HEK293 (cell line): ENCODE results near the gene CEP76.
"Not testable (repeated sequence)": the region's sequence is repeated elsewhere in the genome, so short reads cannot be mapped to it uniquely, and the experiment has no call there.

Experiments
- CTCF ChIA-PET: fragments of 350-600 bp; formaldehyde crosslinking; extraction: SDS; loops from one replicate; lab custom pipeline; 2021; ENCODE audit warnings: antibody characterized with exemption; lab: Yijun Ruan, JAX
- POLR2A ChIA-PET: fragments of 300-600 bp; formaldehyde crosslinking; extraction: SDS; loops from one replicate; lab custom pipeline; 2020; ENCODE audit warnings: antibody characterized with exemption, inconsistent platforms; lab: Yijun Ruan, JAX
- H3K27ac ChIP-seq: fragments of 200-500 bp; sonication (Bioruptor generic); 2 replicates; pipeline ENCODE4 v1.5.1; 2014; ENCODE audit warnings: low read depth, low read length, control low read depth, inconsistent platforms; ENCODE audit errors: extremely low read depth
- H3K36me3 ChIP-seq, 2 experiments: fragments of 200-500 bp in 1 of 2; sonication (Bioruptor generic) in 1 of 2; 1 replicate in 1 of 2; 2 replicates in 1 of 2; pipeline ENCODE4 v1.5.1; 2014 to 2017; ENCODE audit warnings: inconsistent platforms in 2 of 2, low read length in 2 of 2; ENCODE audit not compliant: control insufficient read depth in 2 of 2, insufficient read depth in 1 of 2
- H3K4me1 ChIP-seq: fragments of 200-500 bp; sonication (Bioruptor generic); 2 replicates; pipeline ENCODE4 v1.5.1; 2014; ENCODE audit warnings: mild to moderate bottlenecking, low read length, inconsistent platforms; ENCODE audit not compliant: control insufficient read depth, insufficient read depth
- H3K4me3 ChIP-seq: 2 replicates; pipeline ENCODE4 v1.5.1; 2011; ENCODE audit warnings: low read depth, mild to moderate bottlenecking, control low read depth, low read length, moderate library complexity
- H3K9me3 ChIP-seq: fragments of 200-500 bp; sonication (Bioruptor generic); 2 replicates; pipeline ENCODE4 v1.5.1; 2014; ENCODE audit warnings: low read depth, low read length, inconsistent platforms; ENCODE audit not compliant: control insufficient read depth, insufficient read depth
- GLIS1 ChIP-seq: fragments of 450-650 bp; formaldehyde crosslinking; IDR thresholded peaks from 2 replicates; pipeline ENCODE4 v1.5.1; 2016; ENCODE audit warnings: missing biosample characterization, missing genetic modification characterization
- MZF1 ChIP-seq: fragments of 450-650 bp; formaldehyde crosslinking; IDR thresholded peaks from 2 replicates; pipeline ENCODE4 v1.5.1; 2017; ENCODE audit warnings: missing biosample characterization, missing genetic modification characterization, borderline replicate concordance
- TCF7L2 ChIP-seq: IDR thresholded peaks from 2 replicates; pipeline ENCODE4 v1.6.1; 2011; ENCODE audit warnings: low read depth, mild to moderate bottlenecking, inconsistent platforms, low read length, moderate library complexity, borderline replicate concordance
- ZBTB17 ChIP-seq: fragments of 450-650 bp; formaldehyde crosslinking; IDR thresholded peaks from 2 replicates; pipeline ENCODE4 v1.5.1; 2016; ENCODE audit warnings: missing biosample characterization, missing genetic modification characterization
- ZNF335 ChIP-seq: fragments of 450-650 bp; formaldehyde crosslinking; conservative IDR thresholded peaks from 2 replicates; pipeline ENCODE4 v1.5.1; 2016; ENCODE audit warnings: missing biosample characterization, missing genetic modification characterization
- TF ChIP-seq, protein P1 (sequence below): fragments of 450-650 bp; formaldehyde crosslinking; IDR thresholded peaks from 2 replicates; pipeline ENCODE4 v1.5.1; 2016; ENCODE audit warnings: missing biosample characterization, missing genetic modification characterization
- TF ChIP-seq, protein P2 (sequence below): fragments of 450-650 bp; formaldehyde crosslinking; IDR thresholded peaks from 2 replicates; pipeline ENCODE4 v1.5.1; 2016; ENCODE audit warnings: missing biosample characterization, missing genetic modification characterization
- TF ChIP-seq, protein P3 (sequence below): fragments of 450-650 bp; formaldehyde crosslinking; IDR thresholded peaks from 2 replicates; pipeline ENCODE4 v1.5.1; 2017; ENCODE audit warnings: missing biosample characterization, missing genetic modification characterization
- TF ChIP-seq, protein P4 (sequence below): IDR thresholded peaks from 2 replicates; pipeline ENCODE4 v1.6.1; 2011; ENCODE audit warnings: mild to moderate bottlenecking, low read depth, low read length, borderline replicate concordance
- TF ChIP-seq, protein P5 (sequence below): fragments of 450-650 bp; formaldehyde crosslinking; IDR thresholded peaks from 2 replicates; pipeline ENCODE4 v1.5.1; 2016; ENCODE audit warnings: missing biosample characterization, missing genetic modification characterization
- TF ChIP-seq, protein P6 (sequence below): fragments of 450-650 bp; formaldehyde crosslinking; IDR thresholded peaks from 2 replicates; pipeline ENCODE4 v1.5.1; 2016; ENCODE audit warnings: missing biosample characterization, missing genetic modification characterization
- TF ChIP-seq, protein P7 (sequence below): fragments of 450-650 bp; formaldehyde crosslinking; IDR thresholded peaks from 2 replicates; pipeline ENCODE4 v1.5.1; 2016; ENCODE audit warnings: missing biosample characterization, missing genetic modification characterization

The CEP76 gene

DNA sequence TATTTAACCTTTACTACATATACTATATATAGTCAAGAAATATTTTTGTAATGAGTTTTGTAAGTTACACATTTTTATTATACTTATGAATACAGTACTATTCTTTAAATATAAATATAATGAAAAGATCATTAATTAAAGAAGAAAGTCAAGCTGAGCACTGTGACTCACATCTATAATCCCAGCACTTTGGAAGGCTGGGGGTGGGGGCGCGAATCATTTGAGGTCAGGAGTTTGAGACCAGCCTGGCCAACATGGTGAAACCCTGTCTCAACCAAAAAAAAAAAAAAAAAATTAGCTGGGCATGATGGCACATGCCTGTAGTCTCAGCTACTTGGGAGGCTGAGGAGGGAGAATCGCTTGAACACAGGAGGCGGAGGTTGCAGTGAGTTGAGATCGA, 58.8 kb downstream of the CEP76 start:
- H3K27ac ChIP-seq = not testable (repeated sequence)
- ChIA-PET CTCF (interaction anchor here (0.6 to 1.7 kb wide), 3 partner anchors 221 to 987 kb away, joined by 4 to 5 read pairs (median 5); no protein-coding TSS in a partner anchor), POLR2A (interaction anchor here (0.6 kb wide), 1 partner anchor 37 kb away, joined by 5 read pairs; no protein-coding TSS in a partner anchor)

DNA sequence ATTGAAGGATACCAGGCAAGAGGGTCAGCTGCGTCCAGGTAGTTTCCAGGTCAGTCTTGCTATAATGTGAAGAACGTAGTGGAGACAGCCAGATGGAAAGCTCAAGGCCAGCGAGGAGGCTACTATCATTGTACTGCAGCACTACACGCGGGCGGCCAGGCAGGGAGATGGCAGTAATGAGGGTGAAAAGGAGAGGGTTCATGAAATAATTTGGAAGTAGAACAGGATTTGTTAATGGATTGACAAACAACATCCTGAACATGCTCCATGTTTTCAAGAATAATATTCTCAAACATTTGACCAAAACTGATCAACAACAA, 61.7 kb downstream of the CEP76 start:
- ChIA-PET CTCF (interaction anchor here (0.7 to 1.7 kb wide), 4 partner anchors 10 to 264 kb away, joined by 3 to 6 read pairs (median 4); partner anchors contain the start of gene AFG3L2), POLR2A (interaction anchor here (0.6 kb wide), 1 partner anchor 308 kb away, joined by 3 read pairs; no protein-coding TSS in a partner anchor)
- peaks cover 14% of the 10 kb centered on the region for H3K4me1 ChIP-seq
- no peaks in the 10 kb centered on the region for H3K9me3 ChIP-seq
- H3K4me3 ChIP-seq = no peak overlapping the region
- no peak overlapping the region for H3K27ac ChIP-seq
- H3K36me3 ChIP-seq = peaks cover 0 to 5% of the 10 kb centered on the region in 2 experiments; a peak in 1 of 3 replicates
- TF ChIP-seq ZBTB17 (tag by site-specific recombination) (peak; percentile 43; the same call in 1 of the 2 replicates), MZF1 (tag by site-specific recombination) (no peak), ZNF335 (tag by site-specific recombination) (no peak), TCF7L2 (no peak)
- TF ChIP-seq, protein P1, sequence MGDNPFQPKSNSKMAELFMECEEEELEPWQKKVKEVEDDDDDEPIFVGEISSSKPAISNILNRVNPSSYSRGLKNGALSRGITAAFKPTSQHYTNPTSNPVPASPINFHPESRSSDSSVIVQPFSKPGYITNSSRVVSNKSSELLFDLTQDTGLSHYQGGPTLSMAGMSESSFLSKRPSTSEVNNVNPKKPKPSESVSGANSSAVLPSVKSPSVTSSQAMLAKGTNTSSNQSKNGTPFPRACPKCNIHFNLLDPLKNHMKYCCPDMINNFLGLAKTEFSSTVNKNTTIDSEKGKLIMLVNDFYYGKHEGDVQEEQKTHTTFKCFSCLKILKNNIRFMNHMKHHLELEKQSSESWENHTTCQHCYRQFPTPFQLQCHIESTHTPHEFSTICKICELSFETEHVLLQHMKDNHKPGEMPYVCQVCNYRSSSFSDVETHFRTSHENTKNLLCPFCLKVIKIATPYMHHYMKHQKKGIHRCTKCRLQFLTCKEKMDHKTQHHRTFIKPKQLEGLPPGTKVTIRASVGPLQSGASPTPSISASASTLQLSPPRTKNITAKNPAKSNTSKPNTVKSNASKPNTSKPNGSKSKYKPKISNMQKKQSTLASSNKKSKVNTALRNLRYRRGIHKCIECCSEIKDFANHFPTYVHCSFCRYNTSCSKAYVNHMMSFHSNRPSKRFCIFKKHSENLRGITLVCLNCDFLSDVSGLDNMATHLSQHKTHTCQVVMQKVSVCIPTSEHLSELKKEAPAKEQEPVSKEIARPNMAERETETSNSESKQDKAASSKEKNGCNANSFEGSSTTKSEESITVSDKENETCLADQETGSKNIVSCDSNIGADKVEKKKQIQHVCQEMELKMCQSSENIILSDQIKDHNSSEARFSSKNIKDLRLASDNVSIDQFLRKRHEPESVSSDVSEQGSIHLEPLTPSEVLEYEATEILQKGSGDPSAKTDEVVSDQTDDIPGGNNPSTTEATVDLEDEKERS (tag by site-specific recombination) = no peak
- TF ChIP-seq, protein P2, sequence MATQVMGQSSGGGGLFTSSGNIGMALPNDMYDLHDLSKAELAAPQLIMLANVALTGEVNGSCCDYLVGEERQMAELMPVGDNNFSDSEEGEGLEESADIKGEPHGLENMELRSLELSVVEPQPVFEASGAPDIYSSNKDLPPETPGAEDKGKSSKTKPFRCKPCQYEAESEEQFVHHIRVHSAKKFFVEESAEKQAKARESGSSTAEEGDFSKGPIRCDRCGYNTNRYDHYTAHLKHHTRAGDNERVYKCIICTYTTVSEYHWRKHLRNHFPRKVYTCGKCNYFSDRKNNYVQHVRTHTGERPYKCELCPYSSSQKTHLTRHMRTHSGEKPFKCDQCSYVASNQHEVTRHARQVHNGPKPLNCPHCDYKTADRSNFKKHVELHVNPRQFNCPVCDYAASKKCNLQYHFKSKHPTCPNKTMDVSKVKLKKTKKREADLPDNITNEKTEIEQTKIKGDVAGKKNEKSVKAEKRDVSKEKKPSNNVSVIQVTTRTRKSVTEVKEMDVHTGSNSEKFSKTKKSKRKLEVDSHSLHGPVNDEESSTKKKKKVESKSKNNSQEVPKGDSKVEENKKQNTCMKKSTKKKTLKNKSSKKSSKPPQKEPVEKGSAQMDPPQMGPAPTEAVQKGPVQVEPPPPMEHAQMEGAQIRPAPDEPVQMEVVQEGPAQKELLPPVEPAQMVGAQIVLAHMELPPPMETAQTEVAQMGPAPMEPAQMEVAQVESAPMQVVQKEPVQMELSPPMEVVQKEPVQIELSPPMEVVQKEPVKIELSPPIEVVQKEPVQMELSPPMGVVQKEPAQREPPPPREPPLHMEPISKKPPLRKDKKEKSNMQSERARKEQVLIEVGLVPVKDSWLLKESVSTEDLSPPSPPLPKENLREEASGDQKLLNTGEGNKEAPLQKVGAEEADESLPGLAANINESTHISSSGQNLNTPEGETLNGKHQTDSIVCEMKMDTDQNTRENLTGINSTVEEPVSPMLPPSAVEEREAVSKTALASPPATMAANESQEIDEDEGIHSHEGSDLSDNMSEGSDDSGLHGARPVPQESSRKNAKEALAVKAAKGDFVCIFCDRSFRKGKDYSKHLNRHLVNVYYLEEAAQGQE (tag by site-specific recombination) = no peak
- TF ChIP-seq, protein P3, sequence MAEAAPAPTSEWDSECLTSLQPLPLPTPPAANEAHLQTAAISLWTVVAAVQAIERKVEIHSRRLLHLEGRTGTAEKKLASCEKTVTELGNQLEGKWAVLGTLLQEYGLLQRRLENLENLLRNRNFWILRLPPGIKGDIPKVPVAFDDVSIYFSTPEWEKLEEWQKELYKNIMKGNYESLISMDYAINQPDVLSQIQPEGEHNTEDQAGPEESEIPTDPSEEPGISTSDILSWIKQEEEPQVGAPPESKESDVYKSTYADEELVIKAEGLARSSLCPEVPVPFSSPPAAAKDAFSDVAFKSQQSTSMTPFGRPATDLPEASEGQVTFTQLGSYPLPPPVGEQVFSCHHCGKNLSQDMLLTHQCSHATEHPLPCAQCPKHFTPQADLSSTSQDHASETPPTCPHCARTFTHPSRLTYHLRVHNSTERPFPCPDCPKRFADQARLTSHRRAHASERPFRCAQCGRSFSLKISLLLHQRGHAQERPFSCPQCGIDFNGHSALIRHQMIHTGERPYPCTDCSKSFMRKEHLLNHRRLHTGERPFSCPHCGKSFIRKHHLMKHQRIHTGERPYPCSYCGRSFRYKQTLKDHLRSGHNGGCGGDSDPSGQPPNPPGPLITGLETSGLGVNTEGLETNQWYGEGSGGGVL = no peak
- TF ChIP-seq, protein P4, sequence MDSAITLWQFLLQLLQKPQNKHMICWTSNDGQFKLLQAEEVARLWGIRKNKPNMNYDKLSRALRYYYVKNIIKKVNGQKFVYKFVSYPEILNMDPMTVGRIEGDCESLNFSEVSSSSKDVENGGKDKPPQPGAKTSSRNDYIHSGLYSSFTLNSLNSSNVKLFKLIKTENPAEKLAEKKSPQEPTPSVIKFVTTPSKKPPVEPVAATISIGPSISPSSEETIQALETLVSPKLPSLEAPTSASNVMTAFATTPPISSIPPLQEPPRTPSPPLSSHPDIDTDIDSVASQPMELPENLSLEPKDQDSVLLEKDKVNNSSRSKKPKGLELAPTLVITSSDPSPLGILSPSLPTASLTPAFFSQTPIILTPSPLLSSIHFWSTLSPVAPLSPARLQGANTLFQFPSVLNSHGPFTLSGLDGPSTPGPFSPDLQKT = no peak

More for the DNA sequence above, 58.8 kb downstream of the CEP76 start:
- peaks cover 14% of the 10 kb centered on the region for H3K4me1 ChIP-seq
- H3K4me3 ChIP-seq = not testable (repeated sequence)
- TF ChIP-seq, protein P5, sequence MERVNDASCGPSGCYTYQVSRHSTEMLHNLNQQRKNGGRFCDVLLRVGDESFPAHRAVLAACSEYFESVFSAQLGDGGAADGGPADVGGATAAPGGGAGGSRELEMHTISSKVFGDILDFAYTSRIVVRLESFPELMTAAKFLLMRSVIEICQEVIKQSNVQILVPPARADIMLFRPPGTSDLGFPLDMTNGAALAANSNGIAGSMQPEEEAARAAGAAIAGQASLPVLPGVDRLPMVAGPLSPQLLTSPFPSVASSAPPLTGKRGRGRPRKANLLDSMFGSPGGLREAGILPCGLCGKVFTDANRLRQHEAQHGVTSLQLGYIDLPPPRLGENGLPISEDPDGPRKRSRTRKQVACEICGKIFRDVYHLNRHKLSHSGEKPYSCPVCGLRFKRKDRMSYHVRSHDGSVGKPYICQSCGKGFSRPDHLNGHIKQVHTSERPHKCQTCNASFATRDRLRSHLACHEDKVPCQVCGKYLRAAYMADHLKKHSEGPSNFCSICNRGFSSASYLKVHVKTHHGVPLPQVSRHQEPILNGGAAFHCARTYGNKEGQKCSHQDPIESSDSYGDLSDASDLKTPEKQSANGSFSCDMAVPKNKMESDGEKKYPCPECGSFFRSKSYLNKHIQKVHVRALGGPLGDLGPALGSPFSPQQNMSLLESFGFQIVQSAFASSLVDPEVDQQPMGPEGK = 0 out of 2 replicates have a peak, but pooled peaks have one; percentile 21
- TF ChIP-seq, protein P6, sequence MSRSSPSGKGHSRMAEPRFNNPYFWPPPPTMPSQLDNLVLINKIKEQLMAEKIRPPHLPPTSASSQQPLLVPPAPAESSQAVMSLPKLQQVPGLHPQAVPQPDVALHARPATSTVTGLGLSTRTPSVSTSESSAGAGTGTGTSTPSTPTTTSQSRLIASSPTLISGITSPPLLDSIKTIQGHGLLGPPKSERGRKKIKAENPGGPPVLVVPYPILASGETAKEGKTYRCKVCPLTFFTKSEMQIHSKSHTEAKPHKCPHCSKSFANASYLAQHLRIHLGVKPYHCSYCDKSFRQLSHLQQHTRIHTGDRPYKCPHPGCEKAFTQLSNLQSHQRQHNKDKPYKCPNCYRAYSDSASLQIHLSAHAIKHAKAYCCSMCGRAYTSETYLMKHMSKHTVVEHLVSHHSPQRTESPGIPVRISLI = 0 out of 2 replicates have a peak, but pooled peaks have one; percentile 35
- TF ChIP-seq, protein P7, sequence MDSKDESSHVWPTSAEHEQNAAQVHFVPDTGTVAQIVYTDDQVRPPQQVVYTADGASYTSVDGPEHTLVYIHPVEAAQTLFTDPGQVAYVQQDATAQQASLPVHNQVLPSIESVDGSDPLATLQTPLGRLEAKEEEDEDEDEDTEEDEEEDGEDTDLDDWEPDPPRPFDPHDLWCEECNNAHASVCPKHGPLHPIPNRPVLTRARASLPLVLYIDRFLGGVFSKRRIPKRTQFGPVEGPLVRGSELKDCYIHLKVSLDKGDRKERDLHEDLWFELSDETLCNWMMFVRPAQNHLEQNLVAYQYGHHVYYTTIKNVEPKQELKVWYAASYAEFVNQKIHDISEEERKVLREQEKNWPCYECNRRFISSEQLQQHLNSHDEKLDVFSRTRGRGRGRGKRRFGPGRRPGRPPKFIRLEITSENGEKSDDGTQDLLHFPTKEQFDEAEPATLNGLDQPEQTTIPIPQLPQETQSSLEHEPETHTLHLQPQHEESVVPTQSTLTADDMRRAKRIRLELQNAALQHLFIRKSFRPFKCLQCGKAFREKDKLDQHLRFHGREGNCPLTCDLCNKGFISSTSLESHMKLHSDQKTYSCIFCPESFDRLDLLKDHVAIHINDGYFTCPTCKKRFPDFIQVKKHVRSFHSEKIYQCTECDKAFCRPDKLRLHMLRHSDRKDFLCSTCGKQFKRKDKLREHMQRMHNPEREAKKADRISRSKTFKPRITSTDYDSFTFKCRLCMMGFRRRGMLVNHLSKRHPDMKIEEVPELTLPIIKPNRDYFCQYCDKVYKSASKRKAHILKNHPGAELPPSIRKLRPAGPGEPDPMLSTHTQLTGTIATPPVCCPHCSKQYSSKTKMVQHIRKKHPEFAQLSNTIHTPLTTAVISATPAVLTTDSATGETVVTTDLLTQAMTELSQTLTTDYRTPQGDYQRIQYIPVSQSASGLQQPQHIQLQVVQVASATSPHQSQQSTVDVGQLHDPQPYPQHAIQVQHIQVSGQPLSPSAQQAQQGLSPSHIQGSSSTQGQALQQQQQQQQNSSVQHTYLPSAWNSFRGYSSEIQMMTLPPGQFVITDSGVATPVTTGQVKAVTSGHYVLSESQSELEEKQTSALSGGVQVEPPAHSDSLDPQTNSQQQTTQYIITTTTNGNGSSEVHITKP (tag by site-specific recombination) = 0 out of 2 replicates have a peak, but pooled peaks have one; percentile 39
- peak; percentile 23; the same call in 1 of the 2 replicates for TF ChIP-seq GLIS1 (tag by site-specific recombination)
- TF ChIP-seq, all 188 proteins: peak for 4; not testable (repeated sequence) for 184
- H3K9me3 ChIP-seq = not testable (repeated sequence)
- peaks cover 11% of the 10 kb centered on the region in 2 experiments; a peak in 2 of 3 replicates for H3K36me3 ChIP-seq
